Endodermal cell (in vitro differentiated cells): Measurements from ENCODE around the gene GRIK5. TPM values are rescaled to one million over a fixed set of nuclear protein-coding genes. Genes with fewer than 3 reads are reported as not detected.
A peak's percentile ranks its signal among the peaks of the same experiment; 100 is the strongest.

Experiments used
- DNase-seq: peaks from one replicate; pipeline ENCODE4 v3.0.0-alpha.2; 2017
- H3K27ac ChIP-seq: 2 replicates; pipeline ENCODE4 v1.5.1; 2013; ENCODE audit warnings: mild to moderate bottlenecking, low read depth, low read length, moderate library complexity
- H3K27me3 ChIP-seq: 2 replicates; pipeline ENCODE4 v1.6.1; 2013; ENCODE audit warnings: mild to moderate bottlenecking, low read length, moderate library complexity; ENCODE audit not compliant: insufficient read depth, control insufficient read depth, poor library complexity, severe bottlenecking
- H3K36me3 ChIP-seq: 2 replicates; pipeline ENCODE4 v1.7.0; 2013; ENCODE audit warnings: mild to moderate bottlenecking, low read length, moderate library complexity; ENCODE audit not compliant: control insufficient read depth, insufficient read depth
- H3K4me1 ChIP-seq: one replicate; pipeline ENCODE4 v1.7.0; 2013; ENCODE audit warnings: low read length; ENCODE audit not compliant: control insufficient read depth, insufficient read depth
- H3K4me3 ChIP-seq: 2 replicates; pipeline ENCODE4 v1.5.1; 2013; ENCODE audit warnings: mild to moderate bottlenecking, low read length, moderate library complexity
- H3K9ac ChIP-seq: 2 replicates; pipeline ENCODE4 v1.6.1; 2013; ENCODE audit warnings: mild to moderate bottlenecking, low read length, moderate library complexity; ENCODE audit not compliant: poor library complexity, severe bottlenecking; ENCODE audit errors: extremely low read depth
- H3K9me3 ChIP-seq: 2 replicates; pipeline ENCODE4 v1.6.1; 2013; ENCODE audit warnings: mild to moderate bottlenecking, low read length, moderate library complexity; ENCODE audit not compliant: control insufficient read depth
- H3K27ac Mint-ChIP-seq: 2 replicates; pipeline ENCODE4 v1.8.0; 2020; ENCODE audit warnings: mixed read lengths
- H3K27me3 Mint-ChIP-seq: 2 replicates; pipeline ENCODE4 v1.8.0; 2021; ENCODE audit warnings: mild to moderate bottlenecking, mixed read lengths; ENCODE audit not compliant: insufficient read depth
- H3K36me3 Mint-ChIP-seq: 2 replicates; pipeline ENCODE4 v1.8.0; 2020; ENCODE audit warnings: low read depth, mixed read lengths
- H3K4me1 Mint-ChIP-seq: 2 replicates; pipeline ENCODE4 v1.8.0; 2020; ENCODE audit warnings: mixed read lengths
- H3K4me3 Mint-ChIP-seq: 2 replicates; pipeline ENCODE4 v1.8.0; 2020; ENCODE audit warnings: mild to moderate bottlenecking, moderate library complexity, mixed read lengths
- H3K9me3 Mint-ChIP-seq: 2 replicates; pipeline ENCODE4 v1.8.0; 2020; ENCODE audit warnings: mild to moderate bottlenecking, mixed read lengths
- WGBS, 2 experiments: methylation state at CpG; one replicate each; pipeline versions ENCODE4 v1.1.5 to v1.1.7; 2013; ENCODE audit warnings: missing lambda C conversion rate in 2 of 2, mixed read lengths in 1 of 2; ENCODE audit not compliant: insufficient coverage in 1 of 2, insufficient read length in 1 of 2; 5-methylcytosine and 5-hydroxymethylcytosine counted together
- total RNA-seq, 2 donors: library from RNA; stranded (reverse); fragmentation: NEBNext Ultra II Directional in 1 of 2; extraction: Animal tissue kit (Norgen Biotek cat#: 25700) in 1 of 2; gene quantifications; 2 replicates in 1 of 2; 3 replicates in 1 of 2; pipeline ENCODE4 v1.2.1, GENCODE V29; 2021
- TF ChIP-seq, protein P1 (sequence below): fragments of 200-600 bp; sonication (generic); conservative IDR thresholded peaks from 2 replicates; pipeline ENCODE4 v1.5.0; 2021; ENCODE audit warnings: antibody characterized with exemption, mild to moderate bottlenecking

The GRIK5 gene
- total RNA-seq, 2 donors from 2014 or later = 21.6 to 38.7 TPM

DNA sequence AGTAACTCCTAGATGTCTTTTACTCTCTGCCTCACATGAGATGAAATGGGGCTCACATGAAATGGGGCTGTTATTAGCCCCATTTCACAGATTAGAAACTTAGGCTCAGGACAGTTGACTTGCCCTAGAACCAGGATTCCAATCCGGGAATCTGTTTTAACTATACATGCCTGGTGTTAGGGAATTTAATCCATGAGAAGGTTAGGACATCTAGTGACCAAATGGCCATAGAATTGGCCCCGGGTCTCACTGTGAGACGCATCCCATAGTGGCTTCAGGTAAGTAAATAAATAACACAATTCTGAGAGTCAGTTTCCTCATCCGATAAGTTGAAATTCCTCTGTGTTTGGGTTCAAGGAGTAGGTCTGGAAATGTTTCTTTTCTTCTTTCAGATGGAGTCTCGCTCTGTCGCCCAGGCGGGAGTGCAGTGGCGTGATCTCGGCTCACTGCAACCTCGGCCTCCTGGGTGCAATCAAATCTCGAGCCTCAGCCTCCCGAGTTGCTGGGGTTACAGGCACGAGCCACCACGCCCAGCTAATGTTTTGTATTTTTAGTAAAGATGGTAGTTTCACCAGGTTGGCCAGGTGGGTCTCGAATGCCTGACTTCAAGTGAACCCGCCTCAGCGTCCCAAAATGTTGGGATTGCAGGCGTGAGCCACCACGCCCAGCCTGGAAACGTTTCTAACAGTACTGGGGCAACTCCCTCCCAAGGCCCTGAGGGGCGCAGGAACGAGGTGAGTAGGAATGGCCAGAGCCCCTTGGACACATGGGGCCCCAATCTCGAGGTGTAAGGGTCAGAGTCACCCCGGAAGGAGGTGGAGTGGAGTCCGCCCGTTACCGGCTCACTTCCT, 4.7 kb upstream of the GRIK5 start:
- DNase-seq = no peak
- peaks cover 15% of the 10 kb centered on the region for H3K36me3 ChIP-seq
- WGBS, 2 experiments = 86 to 87% methylated on average over 18 to 27 of the region's 27 CpGs
- H3K4me1 Mint-ChIP-seq = peaks cover 27% of the 10 kb centered on the region
- no peaks in the 10 kb centered on the region for H3K9me3 ChIP-seq
- peaks cover 18% of the 10 kb centered on the region for H3K36me3 Mint-ChIP-seq
- H3K9me3 Mint-ChIP-seq = no peaks in the 10 kb centered on the region
- H3K4me3 ChIP-seq = peak overlapping the region; percentile 83
- H3K4me1 ChIP-seq = no peaks in the 10 kb centered on the region
- peaks cover 4% of the 10 kb centered on the region for H3K27me3 Mint-ChIP-seq
- no peaks in the 10 kb centered on the region for H3K27me3 ChIP-seq
- H3K27ac Mint-ChIP-seq = peak overlapping the region; percentile 100
- H3K27ac ChIP-seq = peak overlapping the region; percentile 90
- H3K4me3 Mint-ChIP-seq = peak overlapping the region; percentile 96
- TF ChIP-seq, protein P1, sequence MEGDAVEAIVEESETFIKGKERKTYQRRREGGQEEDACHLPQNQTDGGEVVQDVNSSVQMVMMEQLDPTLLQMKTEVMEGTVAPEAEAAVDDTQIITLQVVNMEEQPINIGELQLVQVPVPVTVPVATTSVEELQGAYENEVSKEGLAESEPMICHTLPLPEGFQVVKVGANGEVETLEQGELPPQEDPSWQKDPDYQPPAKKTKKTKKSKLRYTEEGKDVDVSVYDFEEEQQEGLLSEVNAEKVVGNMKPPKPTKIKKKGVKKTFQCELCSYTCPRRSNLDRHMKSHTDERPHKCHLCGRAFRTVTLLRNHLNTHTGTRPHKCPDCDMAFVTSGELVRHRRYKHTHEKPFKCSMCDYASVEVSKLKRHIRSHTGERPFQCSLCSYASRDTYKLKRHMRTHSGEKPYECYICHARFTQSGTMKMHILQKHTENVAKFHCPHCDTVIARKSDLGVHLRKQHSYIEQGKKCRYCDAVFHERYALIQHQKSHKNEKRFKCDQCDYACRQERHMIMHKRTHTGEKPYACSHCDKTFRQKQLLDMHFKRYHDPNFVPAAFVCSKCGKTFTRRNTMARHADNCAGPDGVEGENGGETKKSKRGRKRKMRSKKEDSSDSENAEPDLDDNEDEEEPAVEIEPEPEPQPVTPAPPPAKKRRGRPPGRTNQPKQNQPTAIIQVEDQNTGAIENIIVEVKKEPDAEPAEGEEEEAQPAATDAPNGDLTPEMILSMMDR = no peak
- peak overlapping the region; percentile 96 for H3K9ac ChIP-seq

DNA sequence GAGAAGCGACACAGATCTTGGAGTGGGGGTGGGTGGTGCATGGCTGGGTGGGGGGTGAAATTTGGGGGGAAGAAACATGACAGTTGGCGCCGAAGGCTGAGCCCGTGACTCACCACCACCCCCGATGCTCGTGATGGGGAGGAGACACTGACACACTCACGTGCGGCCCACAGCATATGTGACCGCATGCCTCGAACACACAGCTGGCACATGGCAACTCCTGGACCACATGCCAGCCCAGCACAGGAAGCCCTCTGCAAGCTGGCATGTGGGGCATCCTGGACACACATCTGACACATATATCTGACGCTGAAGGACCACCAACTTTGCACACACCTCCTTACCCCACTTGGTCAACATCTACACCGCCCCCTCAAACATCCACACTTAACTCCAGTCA, 1.2 kb upstream of the GRIK5 start:
- H3K36me3 Mint-ChIP-seq = no peaks in the 10 kb centered on the region
- no peak for DNase-seq
- WGBS, 2 experiments = 93% methylated on average over 5 to 12 of the region's 12 CpGs
- H3K27me3 Mint-ChIP-seq = peaks cover 4% of the 10 kb centered on the region
- TF ChIP-seq, protein P1 = no peak
- Histone ChIP-seq H3K4me3 (no peak overlapping the region), H3K27me3 (no peaks in the 10 kb centered on the region), H3K36me3 (no peaks in the 10 kb centered on the region), H3K9ac (no peak overlapping the region), H3K4me1 (no peaks in the 10 kb centered on the region), H3K27ac (no peak overlapping the region), H3K9me3 (no peaks in the 10 kb centered on the region)
- H3K27ac Mint-ChIP-seq = no peak overlapping the region
- no peaks in the 10 kb centered on the region for H3K9me3 Mint-ChIP-seq
- peaks cover 8% of the 10 kb centered on the region for H3K4me1 Mint-ChIP-seq
- no peak overlapping the region for H3K4me3 Mint-ChIP-seq

DNA sequence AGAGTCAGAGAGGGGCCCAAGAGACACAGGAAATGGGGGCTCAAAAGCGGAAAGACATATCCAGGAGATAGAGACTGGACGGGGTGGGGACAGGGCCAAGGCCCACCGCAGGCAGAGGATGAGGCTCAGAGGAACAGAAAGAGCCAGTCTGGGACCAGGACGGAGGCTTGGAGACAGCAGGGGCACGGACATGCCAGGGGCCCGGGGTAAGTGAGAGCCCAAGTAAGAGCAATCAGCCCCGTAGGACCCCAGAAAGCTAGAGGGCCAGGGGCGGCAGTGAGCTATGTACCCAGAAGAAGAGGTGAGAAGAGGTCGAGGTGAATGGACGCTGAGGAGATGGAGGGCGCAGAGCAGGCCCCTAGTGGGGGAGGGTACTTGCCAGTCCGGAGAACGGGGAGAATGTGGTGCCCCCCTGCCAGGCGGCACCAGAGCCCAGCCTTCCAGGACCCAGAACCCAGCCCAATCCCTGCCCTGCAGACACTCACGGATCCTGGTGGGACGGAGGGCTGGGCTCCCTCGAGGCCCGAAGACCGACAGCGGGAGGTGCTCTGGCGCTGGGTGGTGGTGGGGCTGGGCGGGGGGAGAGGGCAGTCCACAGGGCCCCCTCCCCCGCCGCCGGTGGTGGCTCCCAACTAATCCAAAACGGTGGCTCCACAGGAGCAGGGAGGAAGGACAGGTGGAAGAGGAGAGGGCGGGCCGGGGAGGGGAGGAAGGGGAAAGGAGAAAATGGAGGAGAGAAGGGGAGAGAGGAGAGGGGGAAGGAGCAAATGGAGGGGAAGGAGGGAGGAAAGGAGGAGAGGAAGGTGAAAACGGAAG, 1.0 kb downstream of the GRIK5 start:
- H3K4me1 ChIP-seq = no peaks in the 10 kb centered on the region
- peaks cover 4% of the 10 kb centered on the region for H3K4me1 Mint-ChIP-seq
- no peak overlapping the region for H3K9ac ChIP-seq
- peak; percentile 67 for DNase-seq
- no peak overlapping the region for H3K27ac Mint-ChIP-seq
- H3K9me3 ChIP-seq = no peaks in the 10 kb centered on the region
- H3K36me3 ChIP-seq = no peaks in the 10 kb centered on the region
- 24 to 28% methylated on average over 9 to 29 of the region's 29 CpGs for WGBS, 2 experiments
- H3K9me3 Mint-ChIP-seq = no peaks in the 10 kb centered on the region
- no peak overlapping the region for H3K4me3 Mint-ChIP-seq
- TF ChIP-seq, protein P1 = no peak
- no peaks in the 10 kb centered on the region for H3K36me3 Mint-ChIP-seq
- peaks cover 4% of the 10 kb centered on the region for H3K27me3 Mint-ChIP-seq
- no peaks in the 10 kb centered on the region for H3K27me3 ChIP-seq
- H3K4me3 ChIP-seq = peak overlapping the region; percentile 60
- no peak overlapping the region for H3K27ac ChIP-seq
